Pericardium fibroblast (primary cell): ENCODE data around the gene SLC6A19. TPM values are rescaled to one million over a fixed set of nuclear protein-coding genes. Genes with fewer than 3 reads are reported as not detected.

Experiments
- total RNA-seq: library from RNA; depleted of rRNA; stranded (reverse); fragments of >200 nt; gene quantifications from 2 replicates; pipeline ENCODE4 v1.2.3, GENCODE V29; 2015

SLC6A19 gene
- total RNA-seq: not detected in 2 replicates

GRCh38 chr5:1201327-1202025 is at the start of gene SLC6A19:
TSS of gene SLC6A19 (plus strand) at chr5:1201595. CDS start at chr5:1201651, 56 bp downstream.

GRCh38 chr5:1225081-1225480 is 23.7 kb downstream of the SLC6A19 start, which contains the start of gene SLC6A18:
TSS of gene SLC6A18 (plus strand) at chr5:1225381. CDS start at chr5:1225478, 97 bp downstream.

Other genes with a start within 250 kb of the SLC6A19 start
- gene NKD2, start 192.8 kb upstream of the SLC6A19 start, total RNA-seq: 0.09 and 62.8 TPM in 2 replicates
- 3.9 and 6.8 TPM in 2 replicates for gene SLC12A7, start 89.5 kb upstream of the SLC6A19 start, total RNA-seq
- not detected in 2 replicates for gene SLC6A18, start 23.8 kb downstream of the SLC6A19 start, total RNA-seq
- gene TERT, start 93.5 kb downstream of the SLC6A19 start, total RNA-seq: not detected in 2 replicates
- 86.4 and 119 TPM in 2 replicates for gene CLPTM1L, start 143.5 kb downstream of the SLC6A19 start, total RNA-seq
- gene SLC6A3, start 243.8 kb downstream of the SLC6A19 start, total RNA-seq: not detected in 2 replicates